NT2/D1 (cell line): ENCODE results near the gene PDPK1.
"Not testable (repeated sequence)": the region's sequence is repeated elsewhere in the genome, so short reads cannot be mapped to it uniquely, and the experiment has no call there.

Experiments used
- SUZ12 ChIP-seq: IDR thresholded peaks from 2 replicates; pipeline ENCODE4 v1.6.1; 2011; ENCODE audit not compliant: insufficient read length, insufficient read depth; ENCODE audit errors: extremely low read depth
- YY1 ChIP-seq: IDR thresholded peaks from 2 replicates; pipeline ENCODE4 v1.6.1; 2011; ENCODE audit not compliant: insufficient read length, insufficient read depth

DNA sequence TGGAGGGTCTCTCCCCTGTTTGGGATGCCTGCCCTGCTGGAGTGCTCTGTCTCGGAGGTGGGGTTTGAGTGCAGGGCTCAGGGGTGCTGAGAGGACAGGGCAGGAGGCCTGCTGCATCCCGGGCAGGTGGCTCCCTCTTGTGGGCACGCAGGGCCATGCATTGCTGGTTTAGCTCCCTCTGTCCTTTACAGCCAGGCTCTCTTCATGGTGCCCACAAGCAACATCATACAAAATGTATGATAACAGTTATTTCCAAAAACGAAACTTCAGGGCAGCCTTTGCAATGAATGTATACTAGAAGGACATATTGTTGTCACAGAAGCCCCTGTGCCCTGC, 22.9 kb downstream of the PDPK1 start:
- TF ChIP-seq YY1, SUZ12: not testable (repeated sequence)
